HCT116 (cell line): ENCODE measurements around the gene SRCAP. TPM values are rescaled to one million over a fixed set of nuclear protein-coding genes. Genes with fewer than 3 reads are reported as not detected.

Source experiments
- ATAC-seq: fragments of 200-7000 bp; cut with Tn5 transposase; 2 replicates; pipeline ENCODE4 v1.9.1; 2020; ENCODE audit warnings: mild to moderate bottlenecking, moderate library complexity
- BruUV-seq: library from RNA; stranded (reverse); fragments of 400-500 nt; replicated peaks from 2 replicates; lab custom pipeline; 2021; lab: Mats Ljungman, UMichigan
- CTCF ChIA-PET: fragments of 300-600 bp; sonication (Branson Sonifier 250); formaldehyde crosslinking; loops from one replicate; lab custom pipeline; 2021; ENCODE audit warnings: antibody characterized with exemption; lab: Charles Lee
- POLR2A ChIA-PET: fragments of 300-600, 350-600 bp; sonication (Branson Sonifier 250); formaldehyde crosslinking; loops from one replicate; lab custom pipeline; 2021; ENCODE audit warnings: antibody characterized with exemption; lab: Charles Lee
- RAD21 ChIA-PET, 2 experiments: fragments of 300-600 bp; sonication (Branson Sonifier 250); formaldehyde crosslinking; loops; one replicate each; lab custom pipeline; 2023; ENCODE audit warnings: low total read pairs in 2 of 2; ENCODE audit not compliant: uncharacterized antibody in 2 of 2, unreplicated experiment in 2 of 2, low non-redundant PET in 1 of 2; lab: Charles Lee
- DNase-seq: peaks from one replicate; pipeline ENCODE4 v3.0.0-alpha.2; 2010; ENCODE audit warnings: low read depth, low spot score
- H2AFZ ChIP-seq: fragments of 200-600 bp; shearing (Covaris generic), sonication (generic); 2 replicates; pipeline ENCODE4 v1.6.1; 2017; ENCODE audit warnings: low read depth, mixed run types, mixed read lengths, antibody characterized with exemption, low read length; ENCODE audit not compliant: poor library complexity, severe bottlenecking
- H3K27ac ChIP-seq: 2 replicates; pipeline ENCODE4 v1.5.1; 2012; ENCODE audit warnings: low read depth, low read length
- H3K27me3 ChIP-seq: fragments of 200-600 bp; sonication (generic); 2 replicates; pipeline ENCODE4 v1.6.1; 2016; ENCODE audit warnings: mixed run types, low read length, mixed read lengths; ENCODE audit not compliant: insufficient read depth
- H3K36me3 ChIP-seq, 2 experiments: fragments of 200-500 bp in 1 of 2; fragments of 200-600 bp in 1 of 2; sonication (Bioruptor generic) in 1 of 2; sonication (generic) in 1 of 2; 2 replicates each; pipeline versions ENCODE4 v1.5.1 to v1.6.1; 2014 to 2016; ENCODE audit warnings: low read length in 2 of 2, inconsistent platforms in 1 of 2, mixed read lengths in 1 of 2, mixed run types in 1 of 2; ENCODE audit not compliant: insufficient read depth in 2 of 2, control insufficient read depth in 1 of 2
- H3K4me1 ChIP-seq, 2 experiments: fragments of 200-600 bp in 1 of 2; sonication (generic) in 1 of 2; 2 replicates each; pipeline versions ENCODE4 v1.5.1 to v1.6.1; 2012 to 2017; ENCODE audit warnings: low read length in 2 of 2, inconsistent platforms in 1 of 2, mild to moderate bottlenecking in 1 of 2, mixed read lengths in 1 of 2, mixed run types in 1 of 2, moderate library complexity in 1 of 2; ENCODE audit not compliant: insufficient read depth in 2 of 2, control insufficient read depth in 1 of 2
- H3K4me2 ChIP-seq: fragments of 200-600 bp; sonication (generic); 2 replicates; pipeline ENCODE4 v1.6.1; 2017; ENCODE audit warnings: mixed run types, low read length, mixed read lengths
- H3K4me3 ChIP-seq, 2 experiments: fragments of 200-600 bp in 1 of 2; sonication (generic) in 1 of 2; replicated peaks in 1 of 2; 2 replicates each; pipeline ENCODE4 v1.5.1; 2011 to 2016; ENCODE audit warnings: low read length in 2 of 2, control low read depth in 1 of 2, low read depth in 1 of 2, mild to moderate bottlenecking in 1 of 2, mixed read lengths in 1 of 2, mixed run types in 1 of 2
- H3K79me2 ChIP-seq: fragments of 200-600 bp; sonication (generic); 2 replicates; pipeline ENCODE4 v1.6.1; 2017; ENCODE audit warnings: mild to moderate bottlenecking, mixed run types, low read length, moderate library complexity, mixed read lengths; ENCODE audit not compliant: insufficient read depth
- H3K9ac ChIP-seq: fragments of 200-600 bp; sonication (generic); 2 replicates; pipeline ENCODE4 v1.6.1; 2016; ENCODE audit warnings: low read length, mixed read lengths
- H3K9me2 ChIP-seq: fragments of 200-600 bp; sonication (generic), shearing (Covaris generic); 2 replicates; pipeline ENCODE4 v1.6.1; 2017; ENCODE audit warnings: mixed run types, mild to moderate bottlenecking, moderate library complexity; ENCODE audit not compliant: insufficient read depth
- H3K9me3 ChIP-seq, 2 experiments: fragments of 200-500 bp in 1 of 2; fragments of 200-600 bp in 1 of 2; sonication (Bioruptor generic) in 1 of 2; sonication (generic) in 1 of 2; 2 replicates each; pipeline ENCODE4 v1.6.1; 2014 to 2017; ENCODE audit warnings: low read length in 2 of 2, mixed read lengths in 2 of 2, inconsistent platforms in 1 of 2, low read depth in 1 of 2, mild to moderate bottlenecking in 1 of 2, mixed run types in 1 of 2, moderate library complexity in 1 of 2; ENCODE audit not compliant: control insufficient read depth in 1 of 2, insufficient read depth in 1 of 2
- H4K20me1 ChIP-seq: fragments of 200-600 bp; sonication (generic), shearing (Covaris generic); 2 replicates; pipeline ENCODE4 v1.6.1; 2017; ENCODE audit warnings: mixed run types, mild to moderate bottlenecking, moderate library complexity; ENCODE audit not compliant: insufficient read depth
- ATF3 ChIP-seq: IDR thresholded peaks from 2 replicates; pipeline ENCODE4 v1.6.1; 2012
- CBX3 ChIP-seq: IDR thresholded peaks from 2 replicates; pipeline ENCODE4 v1.6.1; 2012; ENCODE audit warnings: low read depth
- CTCF ChIP-seq, 3 experiments: fragments of 200-600 bp in 1 of 3; sonication (generic) in 1 of 3; IDR thresholded peaks in 2 of 3; conservative IDR thresholded peaks in 1 of 3; 2 replicates each; pipeline ENCODE4 v1.5.1; 2012 to 2017; ENCODE audit warnings: low read depth in 2 of 3, low read length in 2 of 3, antibody characterized with exemption in 1 of 3, borderline replicate concordance in 1 of 3, control low read depth in 1 of 3, mild to moderate bottlenecking in 1 of 3, mixed read lengths in 1 of 3, mixed run types in 1 of 3, moderate library complexity in 1 of 3; ENCODE audit not compliant: insufficient read depth in 1 of 3
- EZH2phosphoT487 ChIP-seq: fragments of 200-600 bp; IDR thresholded peaks from 2 replicates; pipeline ENCODE4 v1.6.1; 2018; ENCODE audit warnings: antibody characterized with exemption, borderline replicate concordance
- FOSL1 ChIP-seq: IDR thresholded peaks from 2 replicates; pipeline ENCODE4 v1.6.1; 2012; ENCODE audit warnings: low read depth
- JUND ChIP-seq: IDR thresholded peaks from 2 replicates; pipeline ENCODE4 v1.6.1; 2012
- POLR2A ChIP-seq: IDR thresholded peaks from 2 replicates; pipeline ENCODE4 v1.7.0; 2011; ENCODE audit warnings: borderline replicate concordance; ENCODE audit not compliant: insufficient read depth, insufficient read length; ENCODE audit errors: extremely low read depth
- POLR2AphosphoS5 ChIP-seq: IDR thresholded peaks from 2 replicates; pipeline ENCODE4 v1.6.1; 2011; ENCODE audit warnings: mild to moderate bottlenecking, low read depth, low read length, moderate library complexity
- REST ChIP-seq: IDR thresholded peaks from 2 replicates; pipeline ENCODE4 v1.6.1; 2012; ENCODE audit warnings: low read depth
- SIN3A ChIP-seq: IDR thresholded peaks from 2 replicates; pipeline ENCODE4 v1.6.1; 2012; ENCODE audit warnings: low read depth
- SP1 ChIP-seq: IDR thresholded peaks from 2 replicates; pipeline ENCODE4 v1.6.1; 2012; ENCODE audit warnings: low read depth
- TCF7L2 ChIP-seq: IDR thresholded peaks from 2 replicates; pipeline ENCODE4 v1.7.0; 2011; ENCODE audit warnings: borderline replicate concordance, inconsistent platforms; ENCODE audit not compliant: insufficient read depth, insufficient read length; ENCODE audit errors: extremely low read depth
- YY1 ChIP-seq: IDR thresholded peaks from 2 replicates; pipeline ENCODE4 v1.6.1; 2011; ENCODE audit warnings: low read length, low read depth, moderate library complexity, mild to moderate bottlenecking; ENCODE audit not compliant: insufficient replicate concordance; ENCODE audit errors: extremely low read depth
- ZNF274 ChIP-seq: fragments of 200-500 bp; sonication (Bioruptor generic); IDR thresholded peaks from 2 replicates; pipeline ENCODE4 v1.6.1; 2014; ENCODE audit warnings: mild to moderate bottlenecking, low read depth, low read length, inconsistent platforms
- intact Hi-C: fragments of 100-400 bp; cut with micrococcal nuclease; formaldehyde crosslinking; loops from 2 replicates; pipeline ENCODE4 v1.10.0; 2022
- total RNA-seq: library from RNA; stranded (reverse); gene quantifications from one replicate; pipeline ENCODE4 v1.2.1, GENCODE V29; 2021; ENCODE audit not compliant: unreplicated experiment
- TF ChIP-seq, protein P1 (sequence below): IDR thresholded peaks from 2 replicates; pipeline ENCODE4 v1.6.1; 2012

The SRCAP gene
- total RNA-seq, 1 experiment from 2014 or later, result 59.6 TPM

DNA sequence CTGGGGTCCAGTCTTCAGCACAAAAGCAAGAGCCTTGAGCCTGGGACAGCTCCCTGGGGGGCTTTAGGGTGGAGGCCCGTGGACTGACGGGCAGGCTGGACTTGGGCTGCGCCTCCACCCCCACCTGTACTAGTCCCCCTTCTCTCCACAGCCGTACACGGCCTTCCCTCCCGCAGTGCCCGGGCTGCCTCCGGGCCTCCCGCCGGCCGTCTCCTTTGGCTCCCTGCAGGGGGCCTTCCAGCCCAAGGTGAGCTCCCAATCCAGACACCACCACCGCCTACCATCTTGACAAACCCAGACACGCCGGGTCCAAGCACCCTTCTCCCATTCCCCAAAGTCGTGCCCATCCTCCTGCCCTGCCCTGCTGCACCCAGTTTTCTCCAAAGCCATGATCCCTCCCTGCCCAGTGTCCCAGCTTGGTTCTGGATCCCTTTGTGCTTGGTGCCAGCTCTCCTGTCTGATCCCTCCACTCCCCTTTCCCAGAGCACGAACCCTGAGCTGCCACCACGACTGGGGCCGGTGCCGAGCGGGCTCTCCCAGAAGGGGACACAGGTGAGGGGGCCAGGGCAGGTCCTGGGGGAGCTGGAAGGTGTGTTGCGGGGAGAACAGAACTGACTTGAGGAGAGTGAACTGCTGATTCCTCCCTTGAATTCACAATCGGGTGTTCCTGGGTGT, 33.7 kb upstream of the SRCAP start (continued):
- TF ChIP-seq REST (no peak), JUND (no peak), ATF3 (no peak), SP1 (no peak), POLR2A (no peak)

DNA sequence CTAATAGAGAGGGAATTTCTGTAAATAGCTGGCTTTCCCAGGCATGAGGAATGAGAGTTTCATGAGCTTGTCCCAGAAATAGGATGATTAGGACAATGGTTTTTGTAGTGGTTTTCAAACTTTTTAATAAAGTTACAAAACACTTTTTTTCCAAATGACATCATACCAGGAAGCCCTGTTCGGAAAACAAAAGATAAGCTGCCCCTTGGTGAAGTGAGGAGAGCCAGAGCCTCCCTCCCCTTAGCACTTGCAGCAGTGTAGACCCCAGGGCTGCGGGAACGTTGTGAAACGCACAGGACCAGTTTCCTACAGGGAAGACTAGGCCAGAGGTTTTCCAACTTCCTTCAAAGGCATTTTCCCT, 33.2 kb upstream of the SRCAP start:
- CTCF ChIA-PET, result no interaction called here
- H4K20me1 ChIP-seq, result no peaks in the 10 kb centered on the region
- no peak overlapping the region for H3K4me2 ChIP-seq
- H3K4me1 ChIP-seq, result peaks cover 4 to 5% of the 10 kb centered on the region in 2 experiments
- H3K9ac ChIP-seq, result no peak overlapping the region
- TF ChIP-seq, protein P1, sequence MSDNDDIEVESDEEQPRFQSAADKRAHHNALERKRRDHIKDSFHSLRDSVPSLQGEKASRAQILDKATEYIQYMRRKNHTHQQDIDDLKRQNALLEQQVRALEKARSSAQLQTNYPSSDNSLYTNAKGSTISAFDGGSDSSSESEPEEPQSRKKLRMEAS, result no peak
- TF ChIP-seq TCF7L2 (no peak), POLR2AphosphoS5 (no peak), POLR2A (no peak), CTCF (IDR thresholded peaks at IDR 0.05 in 2 of 3, conservative IDR thresholded peaks at IDR 0.05 in 1 of 3; ENCODE audit: borderline replicate concordance in 1 of 3, insufficient read depth in 1 of 3, low read depth in 2 of 3, low read length in 2 of 3) (no peak), SIN3A (no peak), YY1 (no peak), FOSL1 (no peak), EZH2phosphoT487 (no peak), CBX3 (no peak), ZNF274 (no peak)
- H3K79me2 ChIP-seq, result peaks cover 29% of the 10 kb centered on the region
- RAD21 ChIA-PET, result no interaction called here
- BruUV-seq, result no TSS peak
- DNase-seq (no peak), ATAC-seq (no peak)
- no peaks in the 10 kb centered on the region for H3K9me2 ChIP-seq
- H3K27me3 ChIP-seq, result no peaks in the 10 kb centered on the region
- H3K9me3 ChIP-seq, result no peaks in the 10 kb centered on the region
- peaks cover 34 to 35% of the 10 kb centered on the region in 2 experiments for H3K36me3 ChIP-seq
- H3K4me3 ChIP-seq, result no peak overlapping the region
- no peak overlapping the region for H2AFZ ChIP-seq
- H3K27ac ChIP-seq, result no peak overlapping the region
- intact Hi-C loops, result no loop called here
- POLR2A ChIA-PET, result no interaction called here
